ENCODE results near the gene STK25. TPM values are rescaled to one million over a fixed set of nuclear protein-coding genes. Genes with fewer than 3 reads are reported as not detected.
"Not testable (repeated sequence)": the region's sequence is repeated elsewhere in the genome, so short reads cannot be mapped to it uniquely, and the experiment has no call there.

The STK25 gene
- total RNA-seq, 2 donors from 2014 or later: 86.7 to 87.8 TPM

- no peaks in the 10 kb centered on the region for H3K4me1 Mint-ChIP-seq
- no peaks in the 10 kb centered on the region for H3K9me3 Mint-ChIP-seq
- no peak overlapping the region for H3K27ac Mint-ChIP-seq
- no peak overlapping the region for H3K4me3 Mint-ChIP-seq
- ATAC-seq (replicated peaks): no peak
- H3K27me3 Mint-ChIP-seq: no peaks in the 10 kb centered on the region
- H3K36me3 Mint-ChIP-seq (ENCODE audit: low read depth): no peaks in the 10 kb centered on the region
Measured at GRCh38 chr2:241460631-241461030, 47.8 kb downstream of the STK25 start.

GRCh38 chr2:241459520-241459919 lies 48.9 kb downstream of the STK25 start:
- H3K4me3 Mint-ChIP-seq: no peak overlapping the region
- H3K27ac Mint-ChIP-seq: no peak overlapping the region
- H3K27me3 Mint-ChIP-seq: no peaks in the 10 kb centered on the region

GRCh38 chr2:241458687-241459086 lies 49.7 kb downstream of the STK25 start:
- no peak for ATAC-seq (replicated peaks)
- no peaks in the 10 kb centered on the region for H3K9me3 Mint-ChIP-seq
- H3K4me3 Mint-ChIP-seq: no peak overlapping the region
- H3K36me3 Mint-ChIP-seq (ENCODE audit: low read depth): no peaks in the 10 kb centered on the region
- H3K27ac Mint-ChIP-seq: no peak overlapping the region
- H3K27me3 Mint-ChIP-seq: no peaks in the 10 kb centered on the region
- H3K4me1 Mint-ChIP-seq: no peaks in the 10 kb centered on the region

More at GRCh38 chr2:241459520-241459919, 48.9 kb downstream of the STK25 start:
- no peak for ATAC-seq (replicated peaks)
- H3K4me1 Mint-ChIP-seq: no peaks in the 10 kb centered on the region
- H3K9me3 Mint-ChIP-seq: no peaks in the 10 kb centered on the region
- H3K36me3 Mint-ChIP-seq (ENCODE audit: low read depth): no peaks in the 10 kb centered on the region

GRCh38 chr2:241456546-241456945 lies 51.8 kb downstream of the STK25 start:
- no peaks in the 10 kb centered on the region for H3K36me3 Mint-ChIP-seq (ENCODE audit: low read depth)
- H3K27me3 Mint-ChIP-seq: no peaks in the 10 kb centered on the region

GRCh38 chr2:241454837-241455485 lies 53.4 kb downstream of the STK25 start:
- no peak overlapping the region for H3K4me3 Mint-ChIP-seq

More at GRCh38 chr2:241456546-241456945, 51.8 kb downstream of the STK25 start:
- no peak overlapping the region for H3K27ac Mint-ChIP-seq
- H3K9me3 Mint-ChIP-seq: no peaks in the 10 kb centered on the region
- ATAC-seq (replicated peaks): no peak
- H3K4me3 Mint-ChIP-seq: no peak overlapping the region
- no peaks in the 10 kb centered on the region for H3K4me1 Mint-ChIP-seq

GRCh38 chr2:241453919-241454318 lies 54.5 kb downstream of the STK25 start:
- H3K9me3 Mint-ChIP-seq; H3K27me3 Mint-ChIP-seq; H3K4me3 Mint-ChIP-seq; ATAC-seq (replicated peaks); H3K4me1 Mint-ChIP-seq; H3K36me3 Mint-ChIP-seq (ENCODE audit: low read depth); H3K27ac Mint-ChIP-seq: not testable (repeated sequence)

More at GRCh38 chr2:241454837-241455485, 53.4 kb downstream of the STK25 start:
- H3K4me1 Mint-ChIP-seq: no peaks in the 10 kb centered on the region
- no peaks in the 10 kb centered on the region for H3K9me3 Mint-ChIP-seq
- H3K27me3 Mint-ChIP-seq: no peaks in the 10 kb centered on the region
- H3K36me3 Mint-ChIP-seq (ENCODE audit: low read depth): no peaks in the 10 kb centered on the region
- ATAC-seq (replicated peaks): no peak
- H3K27ac Mint-ChIP-seq: no peak overlapping the region

GRCh38 chr2:241451840-241452506 lies 56.4 kb downstream of the STK25 start:
- H3K4me1 Mint-ChIP-seq: no peaks in the 10 kb centered on the region
- no peaks in the 10 kb centered on the region for H3K36me3 Mint-ChIP-seq (ENCODE audit: low read depth)
- H3K27me3 Mint-ChIP-seq: peaks cover 4% of the 10 kb centered on the region
- no peak for ATAC-seq (replicated peaks)
- H3K27ac Mint-ChIP-seq: no peak overlapping the region
- no peaks in the 10 kb centered on the region for H3K9me3 Mint-ChIP-seq
- H3K4me3 Mint-ChIP-seq: no peak overlapping the region

- H3K27ac Mint-ChIP-seq; H3K4me1 Mint-ChIP-seq; H3K36me3 Mint-ChIP-seq (ENCODE audit: low read depth); H3K9me3 Mint-ChIP-seq; ATAC-seq (replicated peaks); H3K27me3 Mint-ChIP-seq; H3K4me3 Mint-ChIP-seq: not testable (repeated sequence)
Measured at GRCh38 chr2:241450092-241450491, 58.3 kb downstream of the STK25 start.

- peak; percentile 50 for ATAC-seq (replicated peaks)
Measured at GRCh38 chr2:241445426-241445825, 63.0 kb downstream of the STK25 start.

GRCh38 chr2:241443486-241444223 lies 64.7 kb downstream of the STK25 start:
- Mint-ChIP-seq H3K27me3 (peaks cover 7% of the 10 kb centered on the region), H3K4me1 (peaks cover 11% of the 10 kb centered on the region), H3K36me3 (ENCODE audit: low read depth) (peaks cover 45% of the 10 kb centered on the region), H3K4me3 (peak overlapping the region; percentile 43), H3K9me3 (no peaks in the 10 kb centered on the region), H3K27ac (peak overlapping the region; percentile 86)
- ATAC-seq (replicated peaks): peak; percentile 89

More at GRCh38 chr2:241445426-241445825, 63.0 kb downstream of the STK25 start:
- H3K9me3 Mint-ChIP-seq: no peaks in the 10 kb centered on the region
- peaks cover 38% of the 10 kb centered on the region for H3K36me3 Mint-ChIP-seq (ENCODE audit: low read depth)
- H3K27me3 Mint-ChIP-seq: peaks cover 7% of the 10 kb centered on the region
- H3K27ac Mint-ChIP-seq: no peak overlapping the region
- no peak overlapping the region for H3K4me3 Mint-ChIP-seq
- H3K4me1 Mint-ChIP-seq: peaks cover 11% of the 10 kb centered on the region

Other genes with a start within 250 kb of the STK25 start
- gene HDLBP, start 192.9 kb downstream of the STK25 start, total RNA-seq: 100 to 1,000 TPM; 303 to 319 TPM
- gene SEPTIN2, start 192.7 kb downstream of the STK25 start, total RNA-seq: 100 to 1,000 TPM; 180 to 230 TPM
- gene FARP2, start 152.3 kb downstream of the STK25 start, total RNA-seq: 10 to 100 TPM; 26.1 to 33.1 TPM
- under 1 TPM in 1 of 2 donors, not detected in 1; 0.16 TPM for gene BOK, start 50.2 kb upstream of the STK25 start, total RNA-seq
- 10 to 100 TPM; 35.0 to 42.5 TPM for gene THAP4, start 128.6 kb upstream of the STK25 start, total RNA-seq
- 10 to 100 TPM; 88.3 to 91.3 TPM for gene ATG4B, start 129.1 kb upstream of the STK25 start, total RNA-seq
- 100 to 1,000 TPM in 1 of 2 donors, 10 to 100 TPM in 1; 55.5 to 107 TPM for gene DTYMK, start 178.2 kb upstream of the STK25 start, total RNA-seq
- 10 to 100 TPM; 43.5 to 52.3 TPM for gene ING5, start 193.5 kb upstream of the STK25 start, total RNA-seq
- 10 to 100 TPM; 16.0 to 32.7 TPM for gene D2HGDH, start 226.0 kb upstream of the STK25 start, total RNA-seq

All from activated T-helper 17 cell treated with anti-CD3 and anti-CD28 coated beads, Interleukin-2, amount 50 U/mL, for 72 hours (primary cell).